Body of pancreas (tissue), 4 donors: ENCODE results near the gene PTPN14.

Experiments used
- POLR2A ChIP-seq, 3 donors: fragments of 450-650 bp; IDR thresholded peaks; one replicate each; pipeline ENCODE4 v1.6.1; 2016; ENCODE audit warnings: antibody characterized with exemption in 3 of 3, mild to moderate bottlenecking in 2 of 3
- TF ChIP-seq, protein P1 (sequence below), 7 experiments: fragments of 450-650 bp in 4 of 7; fragments of 200-600 bp in 3 of 7; sonication (generic) in 3 of 7; IDR thresholded peaks; one replicate each; pipeline ENCODE4 v1.5.1; 2016 to 2019; ENCODE audit warnings: antibody characterized with exemption in 7 of 7

DNA sequence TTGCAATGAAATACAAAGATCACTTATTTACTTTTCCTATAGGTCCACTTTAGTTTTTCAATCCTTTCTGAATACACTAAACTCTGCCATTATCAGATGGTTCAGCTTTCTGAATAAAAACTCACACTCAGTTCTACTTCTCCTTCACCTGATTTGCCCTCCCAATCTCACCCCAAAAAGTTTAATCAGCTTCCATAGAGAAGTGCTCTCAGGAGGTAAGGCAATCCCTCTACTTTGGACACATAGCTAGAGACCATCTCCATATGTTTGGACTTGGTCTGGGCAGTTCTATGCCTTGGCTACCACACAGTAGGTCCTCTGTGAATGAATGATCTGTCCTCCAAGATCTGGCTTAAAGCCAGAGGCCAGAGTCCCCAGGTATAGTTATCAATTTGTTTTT, 40.9 kb downstream of the PTPN14 start:
- TF ChIP-seq, protein P1, sequence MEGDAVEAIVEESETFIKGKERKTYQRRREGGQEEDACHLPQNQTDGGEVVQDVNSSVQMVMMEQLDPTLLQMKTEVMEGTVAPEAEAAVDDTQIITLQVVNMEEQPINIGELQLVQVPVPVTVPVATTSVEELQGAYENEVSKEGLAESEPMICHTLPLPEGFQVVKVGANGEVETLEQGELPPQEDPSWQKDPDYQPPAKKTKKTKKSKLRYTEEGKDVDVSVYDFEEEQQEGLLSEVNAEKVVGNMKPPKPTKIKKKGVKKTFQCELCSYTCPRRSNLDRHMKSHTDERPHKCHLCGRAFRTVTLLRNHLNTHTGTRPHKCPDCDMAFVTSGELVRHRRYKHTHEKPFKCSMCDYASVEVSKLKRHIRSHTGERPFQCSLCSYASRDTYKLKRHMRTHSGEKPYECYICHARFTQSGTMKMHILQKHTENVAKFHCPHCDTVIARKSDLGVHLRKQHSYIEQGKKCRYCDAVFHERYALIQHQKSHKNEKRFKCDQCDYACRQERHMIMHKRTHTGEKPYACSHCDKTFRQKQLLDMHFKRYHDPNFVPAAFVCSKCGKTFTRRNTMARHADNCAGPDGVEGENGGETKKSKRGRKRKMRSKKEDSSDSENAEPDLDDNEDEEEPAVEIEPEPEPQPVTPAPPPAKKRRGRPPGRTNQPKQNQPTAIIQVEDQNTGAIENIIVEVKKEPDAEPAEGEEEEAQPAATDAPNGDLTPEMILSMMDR (IDR thresholded peaks at IDR 0.05) = no peak
- TF ChIP-seq POLR2A (IDR thresholded peaks at IDR 0.05) = no peak
